GM12878 (cell line): ENCODE data around the gene AGTRAP. TPM values are rescaled to one million over a fixed set of nuclear protein-coding genes. Genes with fewer than 3 reads are reported as not detected.

ENCODE experiments used
- ATAC-seq: fragments of 200-7000 bp; cut with Tn5 transposase; 3 replicates; pipeline ENCODE4 v1.9.1; 2020; ENCODE audit warnings: mild to moderate bottlenecking, moderate library complexity
- BruUV-seq: library from RNA; stranded (reverse); fragments of 400-500 nt; replicated peaks from 2 replicates; lab custom pipeline; 2021; lab: Mats Ljungman, UMichigan
- CTCF ChIA-PET: fragments of 300-600 bp; sonication (Branson Sonifier 250); formaldehyde crosslinking; extraction: SDS; loops from one replicate; lab custom pipeline; 2021; ENCODE audit warnings: inconsistent platforms; lab: Yijun Ruan, JAX
- POLR2A ChIA-PET: fragments of 350-600 bp; formaldehyde crosslinking; extraction: SDS; loops from one replicate; lab custom pipeline; 2021; ENCODE audit warnings: inconsistent platforms; lab: Charles Lee
- RAD21 ChIA-PET: fragments of 300-600 bp; sonication (Branson Sonifier 250); formaldehyde crosslinking; loops from one replicate; lab custom pipeline; 2023; ENCODE audit warnings: antibody characterized with exemption; ENCODE audit not compliant: unreplicated experiment; lab: Charles Lee
- SMC1A ChIA-PET: fragments of 300-600 bp; sonication (Branson Sonifier 250); formaldehyde crosslinking; loops from one replicate; lab custom pipeline; 2023; ENCODE audit not compliant: unreplicated experiment, uncharacterized antibody; lab: Charles Lee
- DNase-seq: peaks from one replicate; pipeline ENCODE4 v3.0.0-alpha.2; 2011; ENCODE audit warnings: low read depth, low spot score
- FAIRE-seq: peaks from 3 replicates; lab custom pipeline; 2011; peaks lifted over from hg19 to GRCh38; lab: Jason Lieb, UNC
- H2AFZ ChIP-seq: 2 replicates; pipeline ENCODE4 v1.6.0; 2011; ENCODE audit warnings: low read depth, low read length, control low read depth; ENCODE audit not compliant: control insufficient read depth
- H3K27ac ChIP-seq: 2 replicates; pipeline ENCODE4 v1.5.1; 2011; ENCODE audit warnings: control low read depth; ENCODE audit not compliant: control insufficient read depth, insufficient read depth
- H3K27me3 ChIP-seq, 2 experiments: replicated peaks in 1 of 2; 2 replicates each; pipeline versions ENCODE4 v1.6.0 to v1.6.1; 2011; ENCODE audit warnings: low read length in 1 of 2; ENCODE audit not compliant: control insufficient read depth in 2 of 2, insufficient read depth in 2 of 2
- H3K36me3 ChIP-seq, 2 experiments: 2 replicates each; pipeline ENCODE4 v1.5.1; 2011; ENCODE audit warnings: low read length in 1 of 2; ENCODE audit not compliant: control insufficient read depth in 2 of 2, insufficient read depth in 2 of 2
- H3K4me1 ChIP-seq: 2 replicates; pipeline ENCODE4 v1.6.1; 2011; ENCODE audit warnings: mild to moderate bottlenecking, low read length, moderate library complexity, mixed read lengths; ENCODE audit not compliant: control insufficient read depth, insufficient read depth
- H3K4me2 ChIP-seq: 2 replicates; pipeline ENCODE4 v1.6.0; 2011; ENCODE audit warnings: control low read depth; ENCODE audit not compliant: control insufficient read depth, insufficient read depth
- H3K4me3 ChIP-seq: fragments of 200-600 bp; sonication (generic); 2 replicates; pipeline ENCODE4 v1.5.1; 2016
- H3K79me2 ChIP-seq: 2 replicates; pipeline ENCODE4 v1.6.0; 2011; ENCODE audit warnings: low read length; ENCODE audit not compliant: control insufficient read depth, insufficient read depth
- H3K9ac ChIP-seq: 2 replicates; pipeline ENCODE4 v1.8.0; 2011; ENCODE audit warnings: low read length, control low read depth, mixed read lengths; ENCODE audit not compliant: control insufficient read depth, insufficient read depth
- H3K9me3 ChIP-seq: replicated peaks from 3 replicates; pipeline ENCODE4 v1.5.1; 2011; ENCODE audit warnings: mild to moderate bottlenecking, low read length; ENCODE audit not compliant: control insufficient read depth, insufficient read depth
- H4K20me1 ChIP-seq: 2 replicates; pipeline ENCODE4 v1.6.0; 2011; ENCODE audit not compliant: control insufficient read depth, insufficient read depth
- CHD1 ChIP-seq: IDR thresholded peaks from 2 replicates; pipeline ENCODE4 v1.6.1; 2012; ENCODE audit warnings: low read depth, low read length, improper control_type of control experiment
- CHD2 ChIP-seq: IDR thresholded peaks from 2 replicates; pipeline ENCODE4 v1.6.1; 2011; ENCODE audit warnings: low read depth, low read length, improper control_type of control experiment, borderline replicate concordance
- GABPA ChIP-seq: IDR thresholded peaks from 2 replicates; pipeline ENCODE4 v1.6.1; 2014; ENCODE audit warnings: antibody characterized with exemption, low read depth, mild to moderate bottlenecking, inconsistent platforms
- MYB ChIP-seq: fragments of 150-350 bp; IDR thresholded peaks from 2 replicates; pipeline ENCODE4 v1.6.1; 2014; ENCODE audit warnings: mild to moderate bottlenecking, low read depth, low read length, borderline replicate concordance
- NFIC ChIP-seq: IDR thresholded peaks from 2 replicates; pipeline ENCODE4 v1.6.1; 2012; ENCODE audit warnings: low read depth, mild to moderate bottlenecking, inconsistent platforms, low read length, moderate library complexity
- NFYB ChIP-seq: IDR thresholded peaks from 2 replicates; pipeline ENCODE4 v1.6.1; 2011; ENCODE audit warnings: low read depth, mild to moderate bottlenecking, low read length, improper control_type of control experiment, moderate library complexity; ENCODE audit not compliant: insufficient read depth
- SMARCA5 ChIP-seq: fragments of 450-650 bp; IDR thresholded peaks from 2 replicates; pipeline ENCODE4 v1.6.1; 2017; ENCODE audit warnings: mild to moderate bottlenecking
- STAT1 ChIP-seq: fragments of 450-650 bp; conservative IDR thresholded peaks from 2 replicates; pipeline ENCODE4 v1.6.1; 2014; ENCODE audit warnings: antibody characterized with exemption, mild to moderate bottlenecking
- STAT3 ChIP-seq: IDR thresholded peaks from 2 replicates; pipeline ENCODE4 v1.6.1; 2011; ENCODE audit warnings: low read depth, low read length, improper control_type of control experiment
- SUPT20H ChIP-seq: IDR thresholded peaks from 2 replicates; pipeline ENCODE4 v1.6.1; 2011; ENCODE audit warnings: low read depth, mild to moderate bottlenecking, low read length, moderate library complexity, borderline replicate concordance; ENCODE audit not compliant: control insufficient read depth
- ZBED1 ChIP-seq: IDR thresholded peaks from 2 replicates; pipeline ENCODE4 v1.6.1; 2016; ENCODE audit warnings: borderline replicate concordance
- ZSCAN29 ChIP-seq: fragments of 450-650 bp; IDR thresholded peaks from 2 replicates; pipeline ENCODE4 v1.6.1; 2017; ENCODE audit warnings: mild to moderate bottlenecking, moderate library complexity
- WGBS: methylation state at CpG from one replicate; pipeline ENCODE4 v1.1.6; 2016; ENCODE audit warnings: low lambda C conversion rate; ENCODE audit not compliant: insufficient replicate concordance, insufficient coverage; ENCODE audit errors: missing lambda C conversion rate; 5-methylcytosine and 5-hydroxymethylcytosine counted together
- in situ Hi-C: fragments of 300-500 bp; cut with MboI; formaldehyde crosslinking; loops from 9 replicates; pipeline ENCODE4 v1.14.3; 2018; ENCODE audit warnings: mixed read lengths
- intact Hi-C: fragments of 100-400 bp; cut with micrococcal nuclease; formaldehyde crosslinking; loops from one replicate; pipeline ENCODE4 v1.14.2; 2022; ENCODE audit not compliant: unreplicated experiment
- polyA plus RNA-seq, 11 experiments: library from polyadenylated mRNA; depleted of rRNA in 4 of 11; unstranded in 6 of 11; stranded (reverse) in 5 of 11; fragments of >200 nt; fragmentation: Nextera tagmentation in 4 of 11; fragmentation: Illumina TruSeq in 1 of 11; extraction: Ambion mirVana in 4 of 11; extraction: Trizol in 1 of 11; gene quantifications; 1 replicate in 1 of 11; 2 replicates in 10 of 11; pipeline versions ENCODE4 v1.2.1 to v1.2.3, GENCODE V29; 2011 to 2016; ENCODE audit warnings: inconsistent platforms in 2 of 11, missing spikeins in 2 of 11, low read depth in 1 of 11
- total RNA-seq, 4 experiments: library from RNA; depleted of rRNA in 3 of 4; stranded (reverse); fragments of >200 nt in 3 of 4; fragmentation: Illumina TruSeq in 1 of 4; extraction: Trizol in 1 of 4; gene quantifications; 2 replicates each; pipeline versions ENCODE4 v1.2.1 to v1.2.3, GENCODE V29; 2013 to 2021
- TF ChIP-seq, protein P1 (sequence below): fragments of 450-650 bp; IDR thresholded peaks from 2 replicates; pipeline ENCODE4 v1.6.1; 2018; ENCODE audit warnings: borderline replicate concordance, mild to moderate bottlenecking; ENCODE audit not compliant: partially characterized antibody
- TF ChIP-seq, protein P2 (sequence below): IDR thresholded peaks from 2 replicates; pipeline ENCODE4 v1.6.1; 2011; ENCODE audit warnings: borderline replicate concordance, low read depth, mild to moderate bottlenecking, moderate library complexity, low read length; ENCODE audit not compliant: insufficient read depth, poor library complexity, severe bottlenecking
- TF ChIP-seq, protein P3 (sequence below): fragments of 450-650 bp; IDR thresholded peaks from 2 replicates; pipeline ENCODE4 v1.6.1; 2017; ENCODE audit warnings: mild to moderate bottlenecking, low read depth, inconsistent platforms; ENCODE audit not compliant: poor library complexity, severe bottlenecking
- TF ChIP-seq, protein P4 (sequence below): IDR thresholded peaks from 2 replicates; pipeline ENCODE4 v1.6.1; 2011; ENCODE audit warnings: borderline replicate concordance, low read depth, mild to moderate bottlenecking, moderate library complexity, mixed read lengths, low read length; ENCODE audit not compliant: insufficient read depth; ENCODE audit errors: extremely low read length

AGTRAP gene
- total and polyA plus RNA-seq, 10 of the 15 experiments (the other 5 are each of a cell fraction or from before 2014, with no cell fraction given), result 3.0 to 17.4 (median 10.2) TPM

DNA sequence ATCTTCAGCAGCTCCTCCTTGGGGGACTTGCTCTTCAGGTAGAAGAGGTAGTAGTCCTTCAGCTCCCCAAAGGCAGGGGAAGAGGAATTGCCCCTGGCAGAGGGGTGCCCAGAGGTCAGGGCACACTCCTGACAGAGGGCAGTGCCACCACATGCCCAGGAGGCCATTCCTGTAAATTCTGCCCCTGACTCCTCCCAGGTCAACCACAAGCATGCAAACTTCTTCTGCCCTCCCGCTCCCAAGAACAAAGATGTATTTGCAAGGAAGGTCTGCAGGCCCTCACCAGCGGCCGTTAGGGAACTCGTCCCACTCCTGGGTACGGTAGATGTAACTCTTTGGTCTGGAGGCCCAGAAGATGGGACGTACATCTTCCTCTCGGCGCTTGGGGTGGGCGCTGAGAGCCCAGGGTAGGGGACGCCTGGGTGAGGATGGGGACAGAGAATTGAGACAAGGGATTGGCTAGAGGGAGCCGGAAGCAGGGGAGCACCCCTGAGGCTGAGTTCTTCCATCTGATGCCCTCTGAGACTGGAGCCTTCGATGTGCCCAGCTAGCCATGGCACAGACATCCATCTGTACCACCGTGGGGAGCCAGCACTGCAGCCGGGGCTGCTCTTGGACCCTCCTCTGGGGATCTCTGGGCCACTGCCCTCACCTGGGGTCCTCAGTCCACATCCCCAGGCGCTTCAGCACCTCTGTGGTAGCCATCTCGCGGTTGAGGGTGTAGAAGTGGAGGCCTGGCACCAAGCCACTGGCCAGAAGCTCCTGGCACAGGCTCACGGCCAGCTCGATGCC, 58.7 kb downstream of the AGTRAP start:
- Histone ChIP-seq H4K20me1 (no peaks in the 10 kb centered on the region), H3K27ac (no peak overlapping the region), H3K4me2 (no peak overlapping the region), H2AFZ (no peak overlapping the region), H3K4me1 (no peaks in the 10 kb centered on the region; the same call in 1 of the 2 replicates), H3K36me3 (peaks cover 0 to 3% of the 10 kb centered on the region in 2 experiments; a peak in 2 of 4 replicates), H3K27me3 (no peaks in the 10 kb centered on the region), H3K9me3 (no peaks in the 10 kb centered on the region), H3K79me2 (no peaks in the 10 kb centered on the region), H3K9ac (no peak overlapping the region), H3K4me3 (no peak overlapping the region)
- SMC1A ChIA-PET, result interaction anchor here (1.1 kb wide), 1 partner anchor 57 kb away, joined by 3 read pairs; no protein-coding TSS in a partner anchor
- WGBS, result 89% methylated on average over 19 of the region's 19 CpGs
- ATAC-seq (no peak), DNase-seq (no peak), FAIRE-seq (no peak)
- intact Hi-C loops, result no loop called here
- CTCF ChIA-PET, result no interaction called here
- no TSS peak for BruUV-seq
- POLR2A ChIA-PET, result no interaction called here
- in situ Hi-C loops, result no loop called here
- RAD21 ChIA-PET, result no interaction called here
- TF ChIP-seq NFYB (no peak), SMARCA5 (no peak), STAT1 (no peak), MYB (no peak), CHD2 (no peak), ZBED1 (no peak), CHD1 (no peak), GABPA (no peak), ZSCAN29 (no peak), SUPT20H (no peak), NFIC (no peak), STAT3 (no peak)
- TF ChIP-seq, protein P1, sequence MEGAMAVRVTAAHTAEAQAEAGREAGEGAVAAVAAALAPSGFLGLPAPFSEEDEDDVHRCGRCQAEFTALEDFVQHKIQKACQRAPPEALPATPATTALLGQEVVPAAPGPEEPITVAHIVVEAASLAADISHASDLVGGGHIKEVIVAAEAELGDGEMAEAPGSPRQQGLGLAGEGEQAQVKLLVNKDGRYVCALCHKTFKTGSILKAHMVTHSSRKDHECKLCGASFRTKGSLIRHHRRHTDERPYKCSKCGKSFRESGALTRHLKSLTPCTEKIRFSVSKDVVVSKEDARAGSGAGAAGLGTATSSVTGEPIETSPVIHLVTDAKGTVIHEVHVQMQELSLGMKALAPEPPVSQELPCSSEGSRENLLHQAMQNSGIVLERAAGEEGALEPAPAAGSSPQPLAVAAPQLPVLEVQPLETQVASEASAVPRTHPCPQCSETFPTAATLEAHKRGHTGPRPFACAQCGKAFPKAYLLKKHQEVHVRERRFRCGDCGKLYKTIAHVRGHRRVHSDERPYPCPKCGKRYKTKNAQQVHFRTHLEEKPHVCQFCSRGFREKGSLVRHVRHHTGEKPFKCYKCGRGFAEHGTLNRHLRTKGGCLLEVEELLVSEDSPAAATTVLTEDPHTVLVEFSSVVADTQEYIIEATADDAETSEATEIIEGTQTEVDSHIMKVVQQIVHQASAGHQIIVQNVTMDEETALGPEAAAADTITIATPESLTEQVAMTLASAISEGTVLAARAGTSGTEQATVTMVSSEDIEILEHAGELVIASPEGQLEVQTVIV, result no peak
- TF ChIP-seq, protein P2, sequence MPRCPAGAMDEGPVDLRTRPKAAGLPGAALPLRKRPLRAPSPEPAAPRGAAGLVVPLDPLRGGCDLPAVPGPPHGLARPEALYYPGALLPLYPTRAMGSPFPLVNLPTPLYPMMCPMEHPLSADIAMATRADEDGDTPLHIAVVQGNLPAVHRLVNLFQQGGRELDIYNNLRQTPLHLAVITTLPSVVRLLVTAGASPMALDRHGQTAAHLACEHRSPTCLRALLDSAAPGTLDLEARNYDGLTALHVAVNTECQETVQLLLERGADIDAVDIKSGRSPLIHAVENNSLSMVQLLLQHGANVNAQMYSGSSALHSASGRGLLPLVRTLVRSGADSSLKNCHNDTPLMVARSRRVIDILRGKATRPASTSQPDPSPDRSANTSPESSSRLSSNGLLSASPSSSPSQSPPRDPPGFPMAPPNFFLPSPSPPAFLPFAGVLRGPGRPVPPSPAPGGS, result no peak
- TF ChIP-seq, protein P3, sequence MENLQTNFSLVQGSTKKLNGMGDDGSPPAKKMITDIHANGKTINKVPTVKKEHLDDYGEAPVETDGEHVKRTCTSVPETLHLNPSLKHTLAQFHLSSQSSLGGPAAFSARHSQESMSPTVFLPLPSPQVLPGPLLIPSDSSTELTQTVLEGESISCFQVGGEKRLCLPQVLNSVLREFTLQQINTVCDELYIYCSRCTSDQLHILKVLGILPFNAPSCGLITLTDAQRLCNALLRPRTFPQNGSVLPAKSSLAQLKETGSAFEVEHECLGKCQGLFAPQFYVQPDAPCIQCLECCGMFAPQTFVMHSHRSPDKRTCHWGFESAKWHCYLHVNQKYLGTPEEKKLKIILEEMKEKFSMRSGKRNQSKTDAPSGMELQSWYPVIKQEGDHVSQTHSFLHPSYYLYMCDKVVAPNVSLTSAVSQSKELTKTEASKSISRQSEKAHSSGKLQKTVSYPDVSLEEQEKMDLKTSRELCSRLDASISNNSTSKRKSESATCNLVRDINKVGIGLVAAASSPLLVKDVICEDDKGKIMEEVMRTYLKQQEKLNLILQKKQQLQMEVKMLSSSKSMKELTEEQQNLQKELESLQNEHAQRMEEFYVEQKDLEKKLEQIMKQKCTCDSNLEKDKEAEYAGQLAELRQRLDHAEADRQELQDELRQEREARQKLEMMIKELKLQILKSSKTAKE, result no peak
- TF ChIP-seq, protein P4, sequence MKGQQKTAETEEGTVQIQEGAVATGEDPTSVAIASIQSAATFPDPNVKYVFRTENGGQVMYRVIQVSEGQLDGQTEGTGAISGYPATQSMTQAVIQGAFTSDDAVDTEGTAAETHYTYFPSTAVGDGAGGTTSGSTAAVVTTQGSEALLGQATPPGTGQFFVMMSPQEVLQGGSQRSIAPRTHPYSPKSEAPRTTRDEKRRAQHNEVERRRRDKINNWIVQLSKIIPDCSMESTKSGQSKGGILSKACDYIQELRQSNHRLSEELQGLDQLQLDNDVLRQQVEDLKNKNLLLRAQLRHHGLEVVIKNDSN, result no peak
